Measurements from ENCODE around the gene TGFBR3.

TGFBR3 gene

GRCh38 chr1:91901231-91901630 is 15.3 kb upstream of the TGFBR3 start:
- TF ChIP-seq TAF1 (IDR thresholded peaks at IDR 0.05; ENCODE audit: borderline replicate concordance, insufficient read depth, low read length): no peak
- TF ChIP-seq FOXP2 (optimal IDR thresholded peaks at IDR 0.05; ENCODE audit: borderline replicate concordance, extremely low read depth, extremely low read length, insufficient read depth): no peak
- TF ChIP-seq POLR2AphosphoS5 (IDR thresholded peaks at IDR 0.05; ENCODE audit: low read depth, low read length): no peak
- no peak for TF ChIP-seq SIN3A (IDR thresholded peaks at IDR 0.05; ENCODE audit: borderline replicate concordance, insufficient read depth, low read length)
- no peak for TF ChIP-seq REST (IDR thresholded peaks at IDR 0.05; ENCODE audit: insufficient read depth in 1 of 2, low read depth in 2 of 2, low read length in 2 of 2)

DNA sequence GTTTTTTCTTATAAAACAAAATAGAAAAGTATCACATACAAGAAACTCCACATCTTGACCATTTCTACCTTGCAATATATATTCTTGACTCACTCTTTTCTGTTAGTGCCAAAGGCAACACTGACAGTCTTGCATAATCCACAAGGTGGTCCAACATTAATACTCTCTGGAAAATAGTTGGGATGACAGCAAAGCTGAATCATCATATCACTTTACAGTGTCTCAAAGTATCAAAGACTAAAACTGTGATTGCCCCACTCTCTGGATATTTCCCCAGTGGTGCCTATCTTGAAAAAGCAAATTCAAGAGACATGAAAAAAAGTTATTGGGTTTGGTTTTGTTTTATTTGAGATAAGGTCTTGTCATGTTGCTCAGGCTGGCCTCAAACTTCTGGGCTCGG is 14.6 kb upstream of the TGFBR3 start:
- TF ChIP-seq FOXP2 (optimal IDR thresholded peaks at IDR 0.05; ENCODE audit: borderline replicate concordance, extremely low read depth, extremely low read length, insufficient read depth) (no peak), TAF1 (IDR thresholded peaks at IDR 0.05; ENCODE audit: borderline replicate concordance, insufficient read depth, low read length) (no peak), REST (IDR thresholded peaks at IDR 0.05; ENCODE audit: insufficient read depth in 1 of 2, low read depth in 2 of 2, low read length in 2 of 2) (no peak), POLR2AphosphoS5 (IDR thresholded peaks at IDR 0.05; ENCODE audit: low read depth, low read length) (no peak), SIN3A (IDR thresholded peaks at IDR 0.05; ENCODE audit: borderline replicate concordance, insufficient read depth, low read length) (no peak)

- TF ChIP-seq TAF1 (IDR thresholded peaks at IDR 0.05; ENCODE audit: borderline replicate concordance, insufficient read depth, low read length) (no peak), FOXP2 (optimal IDR thresholded peaks at IDR 0.05; ENCODE audit: borderline replicate concordance, extremely low read depth, extremely low read length, insufficient read depth) (no peak), SIN3A (IDR thresholded peaks at IDR 0.05; ENCODE audit: borderline replicate concordance, insufficient read depth, low read length) (no peak), REST (IDR thresholded peaks at IDR 0.05; ENCODE audit: insufficient read depth in 1 of 2, low read depth in 2 of 2, low read length in 2 of 2) (no peak), POLR2AphosphoS5 (IDR thresholded peaks at IDR 0.05; ENCODE audit: low read depth, low read length) (no peak)
Observed at GRCh38 chr1:91897016-91897415, 11.1 kb upstream of the TGFBR3 start.

GRCh38 chr1:91895832-91896556 is 10.0 kb upstream of the TGFBR3 start:
- no peak for TF ChIP-seq POLR2AphosphoS5 (IDR thresholded peaks at IDR 0.05; ENCODE audit: low read depth, low read length)
- TF ChIP-seq REST (IDR thresholded peaks at IDR 0.05; ENCODE audit: insufficient read depth in 1 of 2, low read depth in 2 of 2, low read length in 2 of 2): no peak
- TF ChIP-seq FOXP2 (optimal IDR thresholded peaks at IDR 0.05; ENCODE audit: borderline replicate concordance, extremely low read depth, extremely low read length, insufficient read depth): no peak
